Loucy (cell line): ENCODE data around the gene EDAR.

Experiments used
- CTCF ChIP-seq: fragments of 200-600 bp; sonication (generic); conservative IDR thresholded peaks from 2 replicates; pipeline ENCODE4 v1.5.1; 2014; ENCODE audit warnings: mild to moderate bottlenecking, antibody characterized with exemption, low read length
- EZH2phosphoT487 ChIP-seq: fragments of 200-600 bp; IDR thresholded peaks from 2 replicates; pipeline ENCODE4 v1.6.1; 2018; ENCODE audit warnings: antibody characterized with exemption, mild to moderate bottlenecking, moderate library complexity, borderline replicate concordance

GRCh38 chr2:108949316-108950239, 39.4 kb downstream of the EDAR start:
- TF ChIP-seq CTCF (no peak), EZH2phosphoT487 (no peak)
